ENCODE data around the gene ITIH4. TPM values are rescaled to one million over a fixed set of nuclear protein-coding genes. Genes with fewer than 3 reads are reported as not detected.

ITIH4 gene
- total and polyA plus RNA-seq, 9 of the 15 experiments (the other 6 are each of a cell fraction or from before 2014, with no cell fraction given) = 0.09 to 0.62 (median 0.20) TPM; not detected in 6

GRCh38 chr3:52791928-52792327 lies 38.5 kb downstream of the ITIH4 start:
- no peak for TF ChIP-seq HNRNPUL1 (IDR thresholded peaks at IDR 0.05; ENCODE audit: low read length)
- TF ChIP-seq NELFE (IDR thresholded peaks at IDR 0.05; ENCODE audit: insufficient read depth, insufficient read length) = no peak
- TF ChIP-seq KHSRP (IDR thresholded peaks at IDR 0.05) = no peak
- no peak for TF ChIP-seq SRSF1 (IDR thresholded peaks at IDR 0.05; ENCODE audit: low read depth, low read length)
- TF ChIP-seq ZNF121 (CRISPR knock-in tag; conservative IDR thresholded peaks at IDR 0.05) = no peak
- TF ChIP-seq HNRNPL (IDR thresholded peaks at IDR 0.05; ENCODE audit: low read depth, low read length) = no peak
- no peak for TF ChIP-seq ZNF785 (CRISPR knock-in tag; IDR thresholded peaks at IDR 0.05)
- TF ChIP-seq ARID1B (IDR thresholded peaks at IDR 0.05) = no peak
- TF ChIP-seq, protein P1, sequence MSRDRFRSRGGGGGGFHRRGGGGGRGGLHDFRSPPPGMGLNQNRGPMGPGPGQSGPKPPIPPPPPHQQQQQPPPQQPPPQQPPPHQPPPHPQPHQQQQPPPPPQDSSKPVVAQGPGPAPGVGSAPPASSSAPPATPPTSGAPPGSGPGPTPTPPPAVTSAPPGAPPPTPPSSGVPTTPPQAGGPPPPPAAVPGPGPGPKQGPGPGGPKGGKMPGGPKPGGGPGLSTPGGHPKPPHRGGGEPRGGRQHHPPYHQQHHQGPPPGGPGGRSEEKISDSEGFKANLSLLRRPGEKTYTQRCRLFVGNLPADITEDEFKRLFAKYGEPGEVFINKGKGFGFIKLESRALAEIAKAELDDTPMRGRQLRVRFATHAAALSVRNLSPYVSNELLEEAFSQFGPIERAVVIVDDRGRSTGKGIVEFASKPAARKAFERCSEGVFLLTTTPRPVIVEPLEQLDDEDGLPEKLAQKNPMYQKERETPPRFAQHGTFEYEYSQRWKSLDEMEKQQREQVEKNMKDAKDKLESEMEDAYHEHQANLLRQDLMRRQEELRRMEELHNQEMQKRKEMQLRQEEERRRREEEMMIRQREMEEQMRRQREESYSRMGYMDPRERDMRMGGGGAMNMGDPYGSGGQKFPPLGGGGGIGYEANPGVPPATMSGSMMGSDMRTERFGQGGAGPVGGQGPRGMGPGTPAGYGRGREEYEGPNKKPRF (IDR thresholded peaks at IDR 0.05; ENCODE audit: low read depth, low read length) = no peak
- no peak for TF ChIP-seq KLF10 (CRISPR knock-in tag; IDR thresholded peaks at IDR 0.05)
- TF ChIP-seq, protein P2, sequence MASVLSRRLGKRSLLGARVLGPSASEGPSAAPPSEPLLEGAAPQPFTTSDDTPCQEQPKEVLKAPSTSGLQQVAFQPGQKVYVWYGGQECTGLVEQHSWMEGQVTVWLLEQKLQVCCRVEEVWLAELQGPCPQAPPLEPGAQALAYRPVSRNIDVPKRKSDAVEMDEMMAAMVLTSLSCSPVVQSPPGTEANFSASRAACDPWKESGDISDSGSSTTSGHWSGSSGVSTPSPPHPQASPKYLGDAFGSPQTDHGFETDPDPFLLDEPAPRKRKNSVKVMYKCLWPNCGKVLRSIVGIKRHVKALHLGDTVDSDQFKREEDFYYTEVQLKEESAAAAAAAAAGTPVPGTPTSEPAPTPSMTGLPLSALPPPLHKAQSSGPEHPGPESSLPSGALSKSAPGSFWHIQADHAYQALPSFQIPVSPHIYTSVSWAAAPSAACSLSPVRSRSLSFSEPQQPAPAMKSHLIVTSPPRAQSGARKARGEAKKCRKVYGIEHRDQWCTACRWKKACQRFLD (CRISPR knock-in tag; IDR thresholded peaks at IDR 0.05) = no peak
- TF ChIP-seq RAD51 (IDR thresholded peaks at IDR 0.05; ENCODE audit: borderline replicate concordance, low read depth) = no peak
- no peak for TF ChIP-seq GTF2E2 (tag; IDR thresholded peaks at IDR 0.05)
- no peak for TF ChIP-seq PHB (CRISPR knock-in tag; IDR thresholded peaks at IDR 0.05)
- Histone ChIP-seq H3K4me3 (no peak overlapping the region), H4K20me1 (replicated peaks; ENCODE audit: control insufficient read depth, insufficient read depth, low read length) (no peaks in the 10 kb centered on the region), H2AFZ (ENCODE audit: low read depth, low read length) (no peak overlapping the region), H3K4me2 (ENCODE audit: insufficient read depth, low read length) (no peak overlapping the region), H3K9me3 (replicated peaks; ENCODE audit: control insufficient read depth, insufficient read depth, low read depth, low read length) (no peaks in the 10 kb centered on the region), H3K27me3 (ENCODE audit: control insufficient read depth in 2 of 2, insufficient read depth in 2 of 2, low read length in 2 of 2) (peaks cover 0 to 19% of the 10 kb centered on the region in 2 experiments; a peak in 2 of 5 replicates), H3K27ac (ENCODE audit: extremely low read depth, low read depth, low read length) (no peak overlapping the region), H3K36me3 (ENCODE audit: control insufficient read depth, insufficient read depth, low read length) (no peaks in the 10 kb centered on the region), H3K9ac (ENCODE audit: insufficient read depth in 1 of 2, low read depth in 2 of 2, low read length in 2 of 2) (no peak overlapping the region), H3K9me1 (ENCODE audit: control insufficient read depth, insufficient read depth, low read length) (no peaks in the 10 kb centered on the region), H3K4me1 (replicated peaks in 1 of 2; ENCODE audit: control insufficient read depth in 2 of 2, insufficient read depth in 2 of 2, low read length in 2 of 2) (peaks cover 0 to 11% of the 10 kb centered on the region in 2 experiments; a peak in 2 of 5 replicates), H3K79me2 (ENCODE audit: control insufficient read depth, insufficient read depth, low read length) (no peaks in the 10 kb centered on the region)
- ChIA-PET CTCF (ENCODE audit: low intra/inter-chr PET ratio) (no interaction called here), POLR2A (interaction anchor here (1.9 kb wide), 1 partner anchor 21 kb away, joined by 7 read pairs; the partner anchor contains the start of gene NEK4)
- DNase-seq (ENCODE audit: extremely low read depth in 1 of 4, low spot score in 3 of 4) = no peak
- BruUV-seq (replicated peaks) = no TSS peak
- no peak; the same call in 2 of the 3 replicates for ATAC-seq
- no peak for FAIRE-seq
- 22% methylated on average over 4 of the region's 4 CpGs for WGBS (ENCODE audit: insufficient coverage, low coverage, missing lambda C conversion rate)
- intact Hi-C loops (cut with micrococcal nuclease) (no loop called here), in situ Hi-C loops (cut with MboI) (no loop called here)

Data from K562 (cell line).